Measurements from ENCODE around the gene MTHFD1L. TPM values are rescaled to one million over a fixed set of nuclear protein-coding genes. Genes with fewer than 3 reads are reported as not detected.

The MTHFD1L gene
- total RNA-seq, 1 donor, result 4.0 TPM

GRCh38 chr6:150930841-150931240 lies 65.3 kb downstream of the MTHFD1L start:
- Histone ChIP-seq H3K4me3 (ENCODE audit: low read length) (no peak overlapping the region), H3K4me1 (ENCODE audit: insufficient read depth, low read length) (no peaks in the 10 kb centered on the region), H3K9me3 (ENCODE audit: low read depth, low read length) (no peaks in the 10 kb centered on the region), H3K27me3 (ENCODE audit: insufficient read depth, low read length) (no peaks in the 10 kb centered on the region)

DNA sequence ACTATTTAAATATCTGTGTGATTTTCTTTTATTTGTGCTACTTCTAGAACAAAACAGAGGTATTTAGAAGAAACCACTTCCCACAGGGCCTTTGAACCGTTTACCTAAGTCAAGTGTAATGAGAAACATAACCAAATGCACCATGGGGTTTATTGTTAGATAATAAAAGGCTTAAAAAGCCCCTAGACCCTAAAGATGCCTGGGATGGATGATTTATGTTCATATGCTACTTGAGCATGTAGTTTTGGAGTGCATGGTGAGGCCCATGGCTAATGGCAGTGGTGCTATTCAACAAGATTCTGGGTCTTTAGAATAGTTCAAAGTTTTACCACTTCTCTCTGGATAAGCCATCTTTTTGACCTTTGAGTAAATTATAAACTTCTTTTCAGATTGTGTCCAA lies 65.9 kb downstream of the MTHFD1L start:
- Histone ChIP-seq H3K4me1 (ENCODE audit: insufficient read depth, low read length) (no peaks in the 10 kb centered on the region), H3K4me3 (ENCODE audit: low read length) (no peak overlapping the region), H3K9me3 (ENCODE audit: low read depth, low read length) (no peaks in the 10 kb centered on the region), H3K27me3 (ENCODE audit: insufficient read depth, low read length) (no peaks in the 10 kb centered on the region)

DNA sequence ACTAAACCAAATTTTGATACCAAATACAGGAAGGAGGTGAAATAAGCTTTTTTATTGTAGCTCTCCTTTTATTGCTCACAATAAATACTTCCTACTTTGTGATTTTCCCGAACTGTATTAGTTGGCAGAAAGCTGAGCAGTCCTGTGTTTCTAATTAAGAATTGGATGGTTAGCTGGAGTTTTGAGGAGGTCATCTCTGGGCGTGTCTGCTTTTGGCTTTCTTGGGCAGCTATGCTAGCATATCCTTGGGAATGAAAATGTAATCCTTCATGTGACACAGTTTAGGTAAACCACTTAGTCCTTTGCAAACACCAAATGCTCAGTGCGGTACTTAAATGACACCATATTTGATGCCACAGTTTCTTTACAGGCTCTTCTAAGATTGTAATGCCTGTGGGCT lies 67.5 kb downstream of the MTHFD1L start:
- H3K9me3 ChIP-seq (ENCODE audit: low read depth, low read length), result no peaks in the 10 kb centered on the region
- H3K4me1 ChIP-seq (ENCODE audit: insufficient read depth, low read length), result no peaks in the 10 kb centered on the region
- no peaks in the 10 kb centered on the region for H3K27me3 ChIP-seq (ENCODE audit: insufficient read depth, low read length)
- H3K4me3 ChIP-seq (ENCODE audit: low read length), result no peak overlapping the region

DNA sequence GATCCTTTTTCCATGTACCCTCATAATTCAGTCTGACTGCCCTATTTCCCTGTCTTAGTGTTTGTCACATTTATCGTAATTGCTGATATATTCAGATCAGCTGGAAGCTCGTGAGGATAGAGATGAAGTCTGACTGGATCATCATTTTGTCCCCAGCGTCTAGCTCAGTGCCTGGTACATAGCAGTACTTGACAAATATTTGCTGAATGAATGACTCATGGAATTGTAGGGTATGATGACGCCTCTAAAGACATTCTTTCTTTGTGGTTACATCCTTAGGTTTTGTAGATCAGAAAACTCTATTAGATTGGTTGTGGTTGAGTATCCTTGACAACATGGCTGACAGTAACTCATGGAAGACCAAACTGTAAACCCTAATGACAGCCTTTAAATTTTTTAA lies 68.9 kb downstream of the MTHFD1L start:
- Histone ChIP-seq H3K27me3 (ENCODE audit: insufficient read depth, low read length) (no peaks in the 10 kb centered on the region), H3K4me3 (ENCODE audit: low read length) (no peak overlapping the region), H3K9me3 (ENCODE audit: low read depth, low read length) (no peaks in the 10 kb centered on the region), H3K4me1 (ENCODE audit: insufficient read depth, low read length) (no peaks in the 10 kb centered on the region)

DNA sequence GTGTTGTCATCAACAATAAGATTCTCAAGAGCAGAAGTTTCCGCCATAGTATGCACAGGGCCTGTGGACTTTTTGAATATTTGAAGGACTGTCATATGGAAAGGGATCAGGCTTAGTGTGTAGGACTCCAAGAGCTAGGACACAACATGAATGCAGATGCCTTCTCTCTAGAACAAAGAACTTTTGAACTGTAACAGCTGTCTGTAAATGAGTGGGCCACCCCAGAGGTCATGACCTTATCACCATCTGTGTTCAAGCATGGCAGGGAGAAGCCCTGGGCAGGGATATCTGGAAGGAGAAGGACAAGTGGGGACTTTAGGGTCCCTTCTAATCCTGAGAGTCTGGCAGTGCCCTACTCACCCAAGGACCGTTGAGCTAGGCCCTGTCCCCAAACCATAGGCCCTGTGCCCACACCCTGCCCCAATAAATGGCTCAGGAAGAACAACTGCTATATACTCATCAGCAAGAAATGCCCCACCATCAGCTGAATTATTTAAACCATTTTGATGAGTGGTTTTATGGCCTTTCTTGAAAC lies 70.6 kb downstream of the MTHFD1L start:
- Histone ChIP-seq H3K27me3 (ENCODE audit: insufficient read depth, low read length) (no peaks in the 10 kb centered on the region), H3K9me3 (ENCODE audit: low read depth, low read length) (no peaks in the 10 kb centered on the region), H3K4me1 (ENCODE audit: insufficient read depth, low read length) (no peaks in the 10 kb centered on the region), H3K4me3 (ENCODE audit: low read length) (no peak overlapping the region)

GRCh38 chr6:150937132-150937906 lies 71.8 kb downstream of the MTHFD1L start:
- H3K4me3 ChIP-seq (ENCODE audit: low read length), result no peak overlapping the region
- no peaks in the 10 kb centered on the region for H3K27me3 ChIP-seq (ENCODE audit: insufficient read depth, low read length)
- H3K9me3 ChIP-seq (ENCODE audit: low read depth, low read length), result no peaks in the 10 kb centered on the region
- H3K4me1 ChIP-seq (ENCODE audit: insufficient read depth, low read length), result no peaks in the 10 kb centered on the region

DNA sequence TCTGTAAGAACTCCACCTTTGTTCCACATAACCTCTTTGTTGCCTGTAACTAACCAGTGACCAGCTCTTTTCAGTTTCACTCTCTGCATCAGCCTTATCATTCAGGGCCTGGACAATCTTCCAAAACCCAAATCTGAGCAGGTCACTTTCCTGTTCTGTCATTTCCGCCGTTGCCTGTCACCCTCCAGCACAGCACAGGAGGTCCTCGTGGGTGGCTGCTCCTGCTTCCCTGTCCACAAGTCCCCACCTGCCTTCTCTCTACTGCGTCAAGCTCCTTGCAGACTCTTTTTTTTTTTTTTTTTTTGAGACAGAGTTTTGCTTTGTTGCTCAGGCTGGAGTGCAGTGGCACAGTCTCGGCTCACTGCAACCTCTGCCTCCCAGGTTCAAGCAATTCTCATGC lies 73.9 kb downstream of the MTHFD1L start:
- no peaks in the 10 kb centered on the region for H3K4me1 ChIP-seq (ENCODE audit: insufficient read depth, low read length)
- H3K27me3 ChIP-seq (ENCODE audit: insufficient read depth, low read length), result no peaks in the 10 kb centered on the region
- H3K4me3 ChIP-seq (ENCODE audit: low read length), result no peak overlapping the region
- no peaks in the 10 kb centered on the region for H3K9me3 ChIP-seq (ENCODE audit: low read depth, low read length)

GRCh38 chr6:150940941-150941340 lies 75.4 kb downstream of the MTHFD1L start:
- no peaks in the 10 kb centered on the region for H3K4me1 ChIP-seq (ENCODE audit: insufficient read depth, low read length)
- H3K9me3 ChIP-seq (ENCODE audit: low read depth, low read length), result no peaks in the 10 kb centered on the region
- no peaks in the 10 kb centered on the region for H3K27me3 ChIP-seq (ENCODE audit: insufficient read depth, low read length)
- H3K4me3 ChIP-seq (ENCODE audit: low read length), result no peak overlapping the region

GRCh38 chr6:150949526-150949925 lies 84.0 kb downstream of the MTHFD1L start:
- Histone ChIP-seq H3K4me3 (ENCODE audit: low read length) (no peak overlapping the region), H3K9me3 (ENCODE audit: low read depth, low read length) (no peaks in the 10 kb centered on the region), H3K27me3 (ENCODE audit: insufficient read depth, low read length) (no peaks in the 10 kb centered on the region), H3K4me1 (ENCODE audit: insufficient read depth, low read length) (no peaks in the 10 kb centered on the region)

DNA sequence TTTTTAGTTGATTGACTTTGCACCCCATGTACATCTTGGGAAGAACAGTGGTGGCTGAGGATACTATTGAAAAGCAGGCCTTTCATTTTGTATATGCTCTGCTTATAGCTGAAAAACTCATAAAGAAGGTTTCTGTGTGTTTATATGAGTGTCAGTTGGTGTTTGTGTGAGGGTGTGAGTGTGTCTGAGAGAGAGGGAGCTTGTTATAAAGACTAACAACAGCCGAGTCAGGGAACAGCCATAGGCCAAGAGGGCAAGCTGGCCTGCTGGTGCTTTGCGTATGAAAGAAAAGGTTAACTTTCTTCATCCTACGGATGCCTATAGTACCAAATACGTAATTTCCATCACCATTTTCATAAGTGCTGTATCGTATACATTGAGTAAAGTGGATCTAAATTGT lies 88.3 kb downstream of the MTHFD1L start:
- Histone ChIP-seq H3K9me3 (ENCODE audit: low read depth, low read length) (no peaks in the 10 kb centered on the region), H3K4me1 (ENCODE audit: insufficient read depth, low read length) (no peaks in the 10 kb centered on the region), H3K27me3 (ENCODE audit: insufficient read depth, low read length) (no peaks in the 10 kb centered on the region), H3K4me3 (ENCODE audit: low read length) (no peak overlapping the region)

DNA sequence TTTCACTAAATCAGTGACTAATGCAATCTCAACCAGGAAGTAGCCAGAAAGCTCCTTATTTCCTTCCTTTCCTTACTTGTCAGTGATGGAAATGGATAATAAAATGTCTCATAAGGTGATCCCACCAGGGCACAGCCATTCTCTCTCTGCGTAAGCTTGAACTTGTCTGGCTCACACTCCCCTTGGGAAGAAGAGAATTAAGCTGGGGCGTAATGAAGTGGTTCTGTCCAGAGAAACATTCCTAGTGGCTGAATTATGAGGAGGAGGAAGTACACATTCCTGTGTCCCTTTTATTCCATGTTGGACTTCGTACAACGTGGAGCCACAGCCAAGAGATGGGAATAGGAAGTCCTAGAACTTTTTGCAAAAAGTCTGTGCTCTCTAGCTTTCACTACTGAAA lies 93.7 kb downstream of the MTHFD1L start:
- Histone ChIP-seq H3K4me1 (ENCODE audit: insufficient read depth, low read length) (no peaks in the 10 kb centered on the region), H3K27me3 (ENCODE audit: insufficient read depth, low read length) (no peaks in the 10 kb centered on the region), H3K9me3 (ENCODE audit: low read depth, low read length) (no peaks in the 10 kb centered on the region), H3K4me3 (ENCODE audit: low read length) (no peak overlapping the region)

DNA sequence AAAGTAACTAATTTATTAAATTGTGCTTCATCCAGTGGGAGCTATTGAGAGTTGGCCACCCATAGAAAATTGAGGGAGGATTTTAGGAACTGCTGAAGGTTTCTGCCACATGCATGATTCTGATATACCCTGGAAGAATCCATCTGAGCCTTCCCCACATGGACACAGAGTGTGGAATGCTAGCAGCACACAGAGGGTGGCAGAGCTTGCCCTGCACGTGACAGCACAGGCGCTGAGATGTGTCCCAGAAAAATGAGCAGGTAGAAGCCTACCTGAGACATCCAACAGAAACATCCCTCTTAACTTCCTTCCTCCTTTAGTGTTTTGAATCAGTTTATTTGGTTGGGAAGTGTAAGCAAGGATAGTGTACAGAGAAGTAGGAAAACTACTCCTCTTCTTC lies 96.9 kb downstream of the MTHFD1L start:
- Histone ChIP-seq H3K9me3 (ENCODE audit: low read depth, low read length) (no peaks in the 10 kb centered on the region), H3K27me3 (ENCODE audit: insufficient read depth, low read length) (no peaks in the 10 kb centered on the region), H3K4me3 (ENCODE audit: low read length) (no peak overlapping the region), H3K4me1 (ENCODE audit: insufficient read depth, low read length) (no peaks in the 10 kb centered on the region)

GRCh38 chr6:150964765-150965164 lies 99.3 kb downstream of the MTHFD1L start:
- H3K9me3 ChIP-seq (ENCODE audit: low read depth, low read length), result no peaks in the 10 kb centered on the region
- no peaks in the 10 kb centered on the region for H3K27me3 ChIP-seq (ENCODE audit: insufficient read depth, low read length)
- H3K4me1 ChIP-seq (ENCODE audit: insufficient read depth, low read length), result no peaks in the 10 kb centered on the region
- H3K4me3 ChIP-seq (ENCODE audit: low read length), result no peak overlapping the region

DNA sequence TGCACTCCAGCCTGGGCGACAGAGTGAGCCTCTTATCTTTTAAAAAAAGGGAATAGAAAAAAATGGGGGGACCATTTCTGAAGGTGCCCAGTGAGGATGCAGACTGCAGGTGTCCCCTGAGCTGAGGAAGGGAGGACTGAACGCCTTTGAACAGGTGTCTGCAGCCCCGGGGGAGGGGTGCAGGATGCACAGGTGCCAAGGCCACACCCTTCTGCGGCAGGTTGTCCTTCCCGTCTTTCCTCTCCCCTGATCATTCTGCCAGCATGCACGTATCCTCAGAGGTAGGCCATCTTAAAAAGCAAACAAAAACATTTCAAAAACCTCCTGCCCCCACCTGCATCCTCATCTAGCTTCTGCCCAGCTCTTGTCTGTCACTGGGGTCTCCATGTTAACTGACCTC lies 101.3 kb downstream of the MTHFD1L start:
- Histone ChIP-seq H3K9me3 (ENCODE audit: low read depth, low read length) (no peaks in the 10 kb centered on the region), H3K4me3 (ENCODE audit: low read length) (no peak overlapping the region)

DNA sequence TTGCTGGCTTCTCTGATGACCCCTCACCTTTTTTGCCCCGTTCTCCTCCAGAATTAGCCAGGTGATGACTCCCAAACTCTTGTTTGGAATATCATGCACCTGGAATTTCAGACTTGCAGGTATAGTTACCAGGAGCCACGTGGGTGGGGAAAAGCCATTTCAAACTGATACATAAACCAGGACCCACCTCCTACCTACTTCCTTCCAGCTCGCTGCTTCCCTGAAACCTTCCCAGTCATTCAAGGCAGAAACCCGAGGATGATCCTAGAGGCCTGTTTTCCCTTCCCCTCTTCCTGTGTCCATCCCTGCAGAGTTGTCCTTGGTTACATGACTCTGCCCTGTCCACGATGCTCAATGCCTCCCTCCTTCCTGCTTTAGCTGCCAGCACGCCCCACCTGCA lies 101.9 kb downstream of the MTHFD1L start:
- H3K27me3 ChIP-seq (ENCODE audit: insufficient read depth, low read length), result no peaks in the 10 kb centered on the region
- H3K4me1 ChIP-seq (ENCODE audit: insufficient read depth, low read length), result no peaks in the 10 kb centered on the region
- no peaks in the 10 kb centered on the region for H3K9me3 ChIP-seq (ENCODE audit: low read depth, low read length)
- no peak overlapping the region for H3K4me3 ChIP-seq (ENCODE audit: low read length)

More for the DNA sequence above, 101.3 kb downstream of the MTHFD1L start:
- no peaks in the 10 kb centered on the region for H3K4me1 ChIP-seq (ENCODE audit: insufficient read depth, low read length)
- H3K27me3 ChIP-seq (ENCODE audit: insufficient read depth, low read length), result no peaks in the 10 kb centered on the region

- H3K27me3 ChIP-seq (ENCODE audit: insufficient read depth, low read length), result no peaks in the 10 kb centered on the region
- no peaks in the 10 kb centered on the region for H3K9me3 ChIP-seq (ENCODE audit: low read depth, low read length)
- no peak overlapping the region for H3K4me3 ChIP-seq (ENCODE audit: low read length)
- no peaks in the 10 kb centered on the region for H3K4me1 ChIP-seq (ENCODE audit: insufficient read depth, low read length)
Observed at GRCh38 chr6:150967910-150968309, 102.4 kb downstream of the MTHFD1L start.

All from mononuclear cell (primary cell).